Measurements from ENCODE around the gene CORO7.

CORO7 gene

DNA sequence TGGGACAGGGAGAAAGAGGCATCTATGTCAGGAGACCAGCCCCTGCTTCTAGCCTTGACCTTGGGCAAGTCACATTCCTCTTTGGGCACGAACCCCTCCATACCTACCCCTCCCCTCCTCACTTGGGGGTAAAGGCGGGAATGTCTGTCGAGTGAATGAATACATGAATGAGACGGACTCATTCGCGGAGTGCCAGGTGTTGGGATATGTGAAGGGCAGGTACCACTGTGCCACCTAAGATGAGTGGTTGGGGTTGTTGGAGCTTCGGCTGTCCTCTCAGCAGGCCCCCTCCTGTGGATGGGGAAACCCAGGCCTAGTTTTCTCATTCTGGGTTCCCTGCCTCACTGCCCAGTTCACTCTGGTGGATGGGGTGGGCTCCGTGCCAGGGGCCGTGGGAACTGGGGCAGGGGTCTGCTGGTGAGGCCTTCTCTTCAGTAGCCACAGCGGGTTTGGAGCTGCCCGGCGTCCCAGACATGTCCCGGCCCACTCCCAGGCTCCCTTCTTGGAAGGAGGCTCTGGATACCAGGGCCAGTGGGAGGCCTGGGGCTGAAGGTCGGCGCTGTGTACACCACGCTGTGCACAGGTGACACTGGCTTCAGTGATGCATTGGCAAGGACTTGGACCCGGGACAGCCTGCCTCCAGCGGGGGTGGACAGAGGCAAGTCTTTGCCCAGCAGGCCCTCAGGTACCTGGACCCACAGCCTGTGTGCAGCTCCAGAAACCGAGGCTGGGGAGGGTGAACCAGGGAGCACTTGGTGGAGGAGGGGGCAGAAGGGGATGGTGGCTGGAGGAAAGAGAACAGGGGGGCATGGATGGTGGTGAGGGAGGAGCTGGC, 94.9 kb downstream of the CORO7 start:
- no peak for DNase-seq (ENCODE audit: low spot score)

DNA sequence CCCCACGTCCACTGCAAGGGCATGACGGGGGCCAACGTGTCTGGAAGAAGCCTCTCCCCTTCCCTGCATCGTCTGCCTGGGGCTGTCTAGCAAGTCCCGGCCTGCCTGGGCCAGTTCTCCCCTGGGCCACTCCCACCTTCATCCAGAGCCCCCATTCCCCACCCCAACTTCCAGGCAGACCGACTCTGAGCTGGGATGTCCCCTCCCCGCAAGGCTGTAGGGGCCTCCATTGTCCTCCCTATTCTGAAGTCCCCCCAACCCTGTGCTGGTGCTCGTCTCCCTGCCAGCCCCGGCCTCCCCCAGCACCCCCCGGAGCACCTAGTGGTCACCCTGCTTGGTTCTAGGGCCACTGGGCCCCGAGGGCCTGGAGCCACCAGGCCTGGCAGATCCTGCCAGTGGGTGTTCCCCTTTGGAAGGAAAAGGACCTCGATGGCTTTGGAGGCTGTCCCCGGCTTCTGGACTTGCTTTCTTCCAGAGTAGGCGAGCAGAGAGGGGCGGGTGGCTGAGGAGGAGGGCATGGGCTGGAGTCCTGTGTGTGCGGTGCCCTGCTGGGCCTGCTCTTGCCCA, 95.7 kb downstream of the CORO7 start:
- no peak for DNase-seq (ENCODE audit: low spot score)

DNA sequence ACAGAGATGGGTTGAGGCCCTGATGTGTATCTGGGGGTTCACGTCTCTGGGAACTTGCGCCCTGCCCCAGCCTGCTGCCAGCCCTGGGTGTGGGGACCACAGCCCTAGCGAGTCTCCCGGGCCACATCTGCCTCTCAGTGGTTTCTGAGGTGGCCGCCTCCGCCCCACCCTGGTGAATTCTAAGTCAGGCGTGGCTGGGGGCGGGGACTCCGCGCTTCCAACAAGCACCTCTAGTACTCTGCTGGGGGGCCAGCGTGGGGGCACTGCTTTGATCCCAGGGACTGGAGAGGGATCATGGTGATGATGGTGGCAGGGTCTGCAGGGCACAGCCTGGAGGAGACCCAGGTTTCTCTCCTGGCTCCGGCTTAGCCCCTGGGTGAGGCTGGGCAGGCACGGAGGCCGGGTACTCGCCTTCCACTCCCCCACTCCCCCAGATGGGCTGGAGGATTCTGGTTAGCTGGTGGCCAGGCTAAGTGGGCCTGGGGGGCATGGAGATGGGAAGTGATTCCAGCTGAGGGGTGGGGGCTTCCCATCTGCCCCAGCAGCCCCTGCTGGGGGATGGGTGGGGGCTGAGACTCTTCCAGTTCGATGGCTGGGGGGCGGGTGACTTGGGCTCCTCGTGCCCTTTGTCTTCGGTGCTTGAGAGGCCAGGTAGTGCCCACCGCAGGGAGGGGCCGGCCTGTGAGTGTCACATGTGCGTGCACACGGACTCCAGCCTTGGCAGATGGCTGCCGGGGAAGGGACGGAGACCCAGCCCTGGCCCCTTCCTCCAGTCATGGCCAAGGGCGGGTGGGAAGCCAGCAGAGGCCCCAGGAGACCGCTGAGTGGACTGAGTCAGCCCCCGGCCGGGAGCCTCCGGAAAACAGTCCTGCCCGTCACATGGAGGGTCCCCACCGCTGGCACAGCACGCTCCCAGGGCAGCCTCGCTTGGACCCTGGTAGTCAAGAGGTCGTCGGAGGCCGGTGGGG, 96.7 kb downstream of the CORO7 start:
- peak; percentile 55 for DNase-seq (ENCODE audit: low spot score)

DNA sequence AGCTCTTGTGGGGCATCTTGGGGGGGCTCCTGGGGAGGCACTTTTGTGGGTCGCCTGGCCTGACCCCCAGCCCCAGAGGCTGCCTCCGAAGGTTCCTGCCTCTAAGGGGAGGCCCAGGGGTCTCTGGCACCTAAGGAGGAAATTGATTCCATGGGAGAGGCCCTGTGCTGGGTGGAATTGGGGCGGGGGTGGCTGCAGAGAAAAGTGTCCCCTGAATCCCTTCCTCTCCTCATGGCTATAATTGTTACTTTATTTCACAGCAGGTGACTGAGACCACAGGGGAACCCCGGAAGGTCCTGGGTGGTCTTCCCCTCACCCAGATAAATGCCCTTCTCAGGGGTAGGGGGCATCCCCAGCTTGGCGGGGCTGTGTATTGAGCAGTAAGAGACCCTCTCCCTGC, 97.4 kb downstream of the CORO7 start:
- no peak for DNase-seq (ENCODE audit: low spot score)

DNA sequence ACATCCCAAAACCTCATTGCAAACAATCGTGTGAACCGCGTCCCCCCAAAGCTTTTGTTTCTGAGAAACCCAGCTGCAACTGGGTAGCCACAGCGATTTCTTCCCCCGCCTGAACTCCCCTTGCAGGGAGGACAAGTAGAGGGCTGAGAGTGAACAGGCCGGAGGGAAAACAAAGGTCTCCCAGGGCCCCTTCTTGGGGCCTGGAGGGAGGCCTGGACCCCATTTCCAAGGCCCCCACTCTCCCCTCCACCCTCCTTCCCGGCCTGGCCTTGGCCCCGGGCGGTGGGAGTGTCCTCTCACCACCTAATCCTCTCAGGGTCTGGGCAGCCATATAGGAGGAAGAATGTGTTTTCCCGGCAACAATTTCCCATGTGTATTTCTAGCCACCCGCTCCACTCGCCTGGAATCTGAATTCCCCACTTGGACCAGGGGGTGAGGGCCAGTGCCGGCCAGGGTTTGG, 97.9 kb downstream of the CORO7 start:
- DNase-seq (ENCODE audit: low spot score) = no peak

DNA sequence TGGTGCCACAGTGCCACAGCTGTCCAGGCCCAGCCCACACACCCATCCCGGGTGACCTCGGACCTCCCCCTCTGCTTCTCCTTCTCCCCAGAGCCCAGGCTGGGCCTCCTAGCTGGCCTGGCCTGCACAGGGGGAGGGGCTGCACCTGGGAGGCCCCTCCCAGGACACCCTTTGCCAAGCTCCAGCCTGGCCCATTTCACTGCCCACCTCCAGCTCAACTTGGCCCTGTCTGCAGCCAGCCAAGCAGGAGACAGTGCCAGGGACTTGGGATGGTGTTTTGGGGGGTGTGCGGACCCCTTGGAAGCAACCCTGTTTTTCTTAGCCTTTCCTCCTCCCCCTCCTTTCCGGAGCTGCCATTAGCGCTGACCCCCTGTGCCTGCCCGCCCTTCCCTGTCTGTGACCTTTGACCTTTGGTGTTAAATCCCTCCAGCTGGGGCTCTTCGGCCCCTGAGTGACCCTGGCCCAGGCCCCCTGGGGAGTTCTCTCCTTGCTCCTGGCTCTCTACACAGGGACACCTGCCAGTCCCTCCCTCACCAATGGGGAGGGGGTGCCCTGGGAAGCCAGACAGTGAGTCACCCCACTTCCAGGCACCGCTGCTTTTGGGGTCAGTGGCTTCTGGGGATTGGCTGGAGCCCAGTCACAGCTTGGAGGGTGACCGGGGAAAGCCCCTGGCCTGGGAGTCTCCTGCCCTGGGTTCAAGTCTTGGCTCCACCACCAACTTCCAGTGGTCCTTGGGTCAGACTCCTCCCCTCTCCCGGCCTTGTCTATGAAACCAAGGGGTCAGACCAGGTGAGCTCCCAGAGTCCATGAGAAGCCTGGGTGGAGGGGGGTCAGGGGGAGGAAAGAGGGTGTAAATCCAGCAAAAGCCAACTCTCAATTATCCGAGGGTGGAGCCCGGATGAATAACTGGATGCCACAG, 98.6 kb downstream of the CORO7 start:
- no peak for DNase-seq (ENCODE audit: low spot score)

DNA sequence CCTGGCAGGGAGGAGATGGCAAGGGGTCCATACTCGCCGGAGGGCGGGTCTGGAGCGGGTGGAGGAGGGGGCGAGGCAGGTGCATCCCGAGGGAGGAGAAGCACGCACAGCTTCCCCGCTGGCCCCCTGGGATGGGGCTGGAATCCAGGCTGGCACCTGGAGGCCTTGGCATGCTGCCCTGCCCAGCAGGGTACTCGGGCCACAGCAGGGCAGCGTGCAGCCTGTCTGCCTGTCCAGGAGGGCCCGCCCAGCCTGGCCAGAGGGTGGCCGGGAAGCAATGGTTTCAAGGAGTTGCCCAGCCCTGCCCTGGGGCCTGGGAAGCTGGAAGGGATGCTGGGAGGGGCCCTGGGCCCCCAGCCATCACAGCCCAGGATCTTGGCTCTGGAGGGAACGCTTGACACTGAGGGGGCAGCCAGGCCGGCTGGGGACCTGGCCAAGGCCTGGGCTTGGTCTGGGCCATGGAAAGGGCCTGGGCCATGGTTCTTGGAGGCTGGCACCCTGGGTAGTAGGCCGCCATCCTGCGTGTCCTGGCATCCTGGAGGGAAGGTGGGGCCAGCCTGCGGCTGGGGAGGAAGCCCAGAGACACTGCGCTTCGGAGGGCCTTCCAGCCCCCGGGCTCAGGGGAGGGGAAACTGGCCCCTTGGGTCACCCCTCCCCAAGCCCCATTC, 99.4 kb downstream of the CORO7 start:
- no peak for DNase-seq (ENCODE audit: low spot score)

DNA sequence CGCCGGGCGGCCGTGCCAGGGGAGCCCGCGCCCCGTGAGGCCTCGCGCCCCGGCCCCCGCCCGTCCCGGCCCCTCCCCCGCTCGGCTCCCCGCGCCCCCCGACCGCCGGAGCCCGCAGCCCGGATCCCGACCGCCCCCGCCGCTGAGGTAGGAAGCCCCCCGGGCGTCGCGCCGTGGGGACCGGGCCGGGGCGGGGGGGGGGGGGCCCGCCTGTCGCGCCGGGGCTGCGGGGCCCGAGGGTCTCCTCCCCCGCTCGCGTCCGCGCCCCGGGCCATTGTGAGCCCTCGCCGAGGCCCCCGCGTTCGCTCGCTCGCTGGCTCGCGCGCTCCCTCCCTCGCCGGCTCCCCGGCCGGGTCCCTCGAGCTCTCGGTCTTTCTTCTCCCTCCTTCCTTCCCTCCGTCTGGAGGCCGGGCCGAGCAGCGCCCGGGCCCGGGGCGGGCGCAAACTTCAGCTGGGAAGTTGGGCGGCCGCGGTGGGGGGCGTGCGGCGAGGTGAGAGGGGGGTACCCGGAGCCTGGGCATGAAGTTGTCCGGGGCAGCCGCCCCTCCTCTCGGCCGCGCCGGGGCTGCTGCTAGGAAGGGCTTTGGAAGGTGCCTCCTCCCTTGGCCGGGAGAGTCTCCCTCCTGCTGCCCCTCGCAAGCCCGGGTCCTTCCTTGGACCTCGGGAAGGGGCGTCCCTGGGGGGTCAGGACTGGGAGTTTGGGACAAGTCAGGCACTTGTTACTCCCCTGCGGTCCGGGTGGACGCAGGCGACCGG, 100.1 kb downstream of the CORO7 start:
- DNase-seq (ENCODE audit: low spot score) = no peak

DNA sequence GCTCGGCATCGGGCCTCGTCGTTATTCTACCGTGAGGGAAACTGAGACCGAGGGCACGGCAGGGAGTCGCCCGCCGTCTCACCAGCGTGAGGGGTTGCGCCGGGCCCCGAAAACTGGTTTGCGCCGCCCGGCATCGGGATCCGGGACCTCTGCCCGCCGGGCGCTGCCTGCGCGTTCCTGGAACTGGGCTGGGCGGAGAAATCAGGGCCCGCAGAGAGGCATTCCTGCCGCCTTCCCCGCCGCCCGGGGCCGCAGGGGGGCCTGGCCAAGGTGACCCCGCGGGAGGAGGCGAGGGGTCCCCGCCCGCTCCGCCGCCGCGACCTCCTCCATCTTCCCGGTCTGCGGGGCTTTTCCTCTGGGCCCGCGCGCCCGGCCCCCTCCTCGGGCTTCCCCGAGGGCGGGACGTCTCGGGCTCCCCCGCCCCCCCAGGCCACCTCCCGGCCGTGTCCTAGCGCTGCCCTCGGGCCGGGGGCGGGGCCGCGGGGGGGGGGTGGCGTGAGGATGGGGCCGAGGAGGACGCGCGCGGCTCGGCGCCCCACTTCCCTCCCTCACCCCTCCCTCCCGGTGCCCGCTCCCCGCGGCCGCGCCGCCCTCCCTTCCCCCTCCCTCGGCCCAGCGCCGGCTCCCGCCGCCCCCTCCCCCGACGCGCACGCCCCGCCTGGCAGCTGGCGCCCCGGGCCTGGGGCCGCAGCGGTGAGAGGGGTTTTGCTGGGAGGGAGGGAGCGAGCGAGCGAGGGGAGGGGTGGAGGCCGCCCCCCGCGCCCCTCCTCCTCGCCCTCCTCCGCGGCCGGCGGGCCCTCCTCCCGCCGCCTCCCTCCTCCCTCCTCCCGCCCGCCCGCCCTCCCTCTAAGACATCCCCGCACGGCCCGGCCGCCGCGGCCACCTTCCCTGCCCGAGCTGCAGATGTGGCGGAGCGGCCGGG, 100.9 kb downstream of the CORO7 start, which contains the start of gene GLIS2:
Gene GLIS2, plus strand, starts transcription at position 882 of the 922 bp plus-strand sequence. CDS start 16,214 bp downstream, outside the sequence.
- DNase-seq (ENCODE audit: low spot score) = peak; percentile 11

DNA sequence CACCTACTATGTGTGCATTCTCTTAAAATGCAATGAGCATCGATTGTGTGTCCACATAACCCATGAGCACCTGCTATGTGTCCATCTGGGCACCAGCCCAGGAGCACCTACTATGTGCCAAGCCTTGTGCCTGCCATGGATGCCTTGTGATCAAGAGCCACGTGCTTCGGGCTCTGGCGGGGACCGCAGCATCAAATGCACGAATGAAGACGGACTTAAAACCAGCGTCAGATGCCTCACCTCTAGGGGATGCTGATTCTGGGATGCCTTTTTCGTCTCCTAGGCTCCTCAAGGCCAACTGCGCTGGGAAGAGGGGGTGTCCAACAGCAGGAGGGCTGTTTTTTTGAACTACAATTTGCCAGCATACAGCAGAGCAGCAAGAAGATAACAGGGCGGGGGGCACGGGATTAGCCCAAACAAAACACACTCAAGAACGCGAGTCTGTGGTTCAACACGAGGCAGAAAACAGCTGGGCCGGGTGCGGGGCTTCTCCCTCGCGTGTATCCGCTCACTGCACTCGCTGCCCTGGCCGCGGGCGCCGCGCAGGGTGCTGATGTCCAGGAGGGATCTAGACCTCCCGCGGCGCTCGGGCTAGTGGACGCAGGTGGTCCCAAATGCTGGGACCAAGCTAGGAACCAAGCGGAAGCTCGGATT, 101.7 kb downstream of the CORO7 start:
- peak; percentile 8 for DNase-seq (ENCODE audit: low spot score)

DNA sequence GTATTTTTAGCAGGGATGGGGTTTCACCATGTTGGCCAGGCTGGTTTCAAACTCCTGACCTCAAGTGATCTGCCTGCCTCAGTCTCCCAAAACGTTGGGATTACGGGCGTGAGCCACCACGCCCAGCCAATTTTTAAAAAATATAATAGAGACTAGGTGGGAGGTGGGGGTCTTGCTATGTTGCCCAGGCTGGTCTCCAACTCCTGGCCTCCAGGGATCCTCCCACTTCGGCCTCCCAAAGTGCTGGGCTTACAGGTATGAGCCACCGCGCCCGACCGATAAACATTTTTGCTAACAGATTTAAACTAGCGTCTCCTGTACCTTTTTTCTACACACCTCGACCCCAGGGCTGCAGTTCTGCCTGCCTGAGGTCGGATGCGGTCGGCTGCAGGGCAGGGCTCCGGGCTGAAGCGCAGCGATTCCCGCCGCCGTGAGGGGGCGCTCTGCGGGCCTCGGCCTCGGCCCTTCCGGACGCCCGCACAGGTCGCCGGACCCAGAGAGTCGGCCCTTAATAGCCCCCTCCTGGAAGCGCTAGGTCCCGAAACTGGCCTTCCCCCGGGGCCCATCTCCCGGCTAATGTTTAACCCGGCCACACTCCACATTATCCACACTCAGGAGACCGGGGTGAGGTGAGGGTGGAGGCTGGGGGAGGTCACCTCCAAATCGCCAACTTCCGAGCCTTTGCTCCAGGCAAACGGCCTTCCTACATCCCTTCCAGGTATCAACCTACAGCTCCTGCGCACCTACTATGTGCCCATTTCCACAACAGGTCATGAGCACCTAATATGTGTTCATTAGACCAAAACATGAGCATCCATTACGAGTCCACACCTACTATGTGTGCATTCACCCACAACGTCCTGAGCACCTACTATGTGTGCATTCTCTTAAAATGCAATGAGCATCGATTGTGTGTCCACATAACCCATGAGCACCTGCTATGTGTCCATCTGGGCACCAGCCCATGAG, 102.5 kb downstream of the CORO7 start:
- peak; percentile 4 for DNase-seq (ENCODE audit: low spot score)

DNA sequence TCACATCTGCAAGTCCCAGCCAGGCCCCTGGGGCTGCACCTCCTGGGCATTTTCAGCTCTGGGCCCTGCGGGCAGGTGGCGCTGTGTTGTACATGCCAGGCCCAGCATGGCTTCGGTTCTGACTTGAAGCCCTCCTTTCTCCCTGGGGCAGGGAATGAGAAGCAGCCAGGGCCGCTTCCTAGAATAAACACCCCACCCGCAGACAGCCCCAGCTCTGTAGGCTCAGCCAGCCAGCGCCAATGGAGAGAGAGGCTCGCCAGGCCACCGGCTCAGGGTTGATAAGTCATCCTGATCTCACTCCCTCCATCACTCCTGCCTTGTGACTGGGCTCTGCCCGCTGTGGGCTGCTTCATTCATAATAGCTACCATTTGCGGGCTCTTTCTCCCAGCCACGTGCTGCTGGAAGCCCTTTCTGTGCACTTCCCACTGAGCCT, 106.5 kb downstream of the CORO7 start:
- peak; percentile 57 for DNase-seq (ENCODE audit: low spot score)

DNA sequence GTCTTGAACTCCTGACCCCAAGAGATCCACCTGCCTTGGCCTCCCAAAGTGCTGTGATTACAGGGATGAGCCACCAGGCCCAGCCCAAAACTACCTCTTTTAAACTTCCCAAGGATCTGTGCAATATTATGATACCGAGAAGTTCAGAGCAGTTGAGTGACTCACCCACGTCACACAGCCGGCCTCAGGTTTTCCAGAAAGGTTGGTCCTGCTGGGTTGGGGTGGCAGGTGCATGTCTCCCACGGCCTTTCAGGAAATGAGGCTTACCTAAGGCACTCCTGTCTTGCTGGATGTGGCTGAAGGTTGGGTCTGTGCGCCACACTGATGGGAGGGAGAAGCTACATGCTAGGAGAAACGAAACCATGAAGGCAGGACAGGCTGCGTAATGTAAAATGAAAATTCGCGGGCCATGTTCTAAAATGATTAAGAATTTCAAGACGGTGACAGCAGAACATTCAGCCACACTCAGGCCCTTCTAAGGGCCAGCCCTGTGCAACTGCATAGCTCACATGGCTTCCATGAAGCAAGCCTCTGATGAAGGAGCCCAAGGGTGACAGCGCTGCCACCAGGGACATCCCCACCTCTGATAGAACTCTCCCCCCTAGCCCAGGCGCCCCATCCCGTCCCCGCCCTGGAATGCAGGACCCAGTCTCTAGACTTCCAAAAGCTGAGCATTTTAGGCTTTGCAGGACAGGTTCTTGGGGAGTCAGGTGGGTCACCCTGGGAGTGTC, 107.1 kb downstream of the CORO7 start:
- no peak for DNase-seq (ENCODE audit: low spot score)

DNA sequence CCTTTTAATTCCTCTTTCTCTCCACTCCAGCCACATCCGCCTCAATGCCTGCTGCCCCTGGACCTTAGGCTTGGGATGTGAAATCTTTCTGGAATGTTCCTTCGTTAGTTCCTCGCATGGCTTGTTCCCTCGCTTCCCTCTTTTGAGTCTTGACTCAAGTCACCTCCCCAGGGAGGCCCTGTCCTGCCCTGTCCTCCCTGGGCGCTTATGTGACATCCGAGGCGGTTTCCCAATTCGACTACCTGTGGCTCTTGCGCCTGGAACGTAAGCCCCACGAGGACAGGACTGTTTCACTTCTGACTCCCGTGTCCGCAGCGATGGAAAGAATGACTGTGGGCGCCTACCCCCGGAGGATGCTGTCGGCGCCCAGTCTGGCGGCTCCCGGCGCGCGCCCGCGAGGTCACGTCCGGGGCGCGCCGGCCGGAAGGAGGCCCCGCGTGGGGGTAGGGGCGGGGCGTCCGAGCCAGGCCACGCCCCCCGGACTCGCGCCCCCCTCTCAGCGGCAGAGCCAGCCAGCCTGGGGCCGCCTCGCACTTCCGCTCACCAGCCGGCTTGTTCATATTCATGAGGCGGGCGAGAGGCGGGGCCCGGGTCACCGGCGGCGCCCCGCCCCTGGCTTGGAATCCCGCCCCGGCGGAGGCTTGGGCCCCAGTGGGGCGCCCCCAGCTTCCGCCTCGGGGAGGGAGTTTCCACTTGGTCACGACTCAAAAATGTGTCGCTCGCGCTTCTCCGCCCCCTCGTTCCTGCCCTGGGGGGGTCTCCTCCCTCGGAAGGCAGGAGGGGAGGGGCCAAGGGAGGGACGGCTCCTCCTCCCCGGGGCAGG, 109.0 kb downstream of the CORO7 start:
- peak; percentile 96 for DNase-seq (ENCODE audit: low spot score)

DNA sequence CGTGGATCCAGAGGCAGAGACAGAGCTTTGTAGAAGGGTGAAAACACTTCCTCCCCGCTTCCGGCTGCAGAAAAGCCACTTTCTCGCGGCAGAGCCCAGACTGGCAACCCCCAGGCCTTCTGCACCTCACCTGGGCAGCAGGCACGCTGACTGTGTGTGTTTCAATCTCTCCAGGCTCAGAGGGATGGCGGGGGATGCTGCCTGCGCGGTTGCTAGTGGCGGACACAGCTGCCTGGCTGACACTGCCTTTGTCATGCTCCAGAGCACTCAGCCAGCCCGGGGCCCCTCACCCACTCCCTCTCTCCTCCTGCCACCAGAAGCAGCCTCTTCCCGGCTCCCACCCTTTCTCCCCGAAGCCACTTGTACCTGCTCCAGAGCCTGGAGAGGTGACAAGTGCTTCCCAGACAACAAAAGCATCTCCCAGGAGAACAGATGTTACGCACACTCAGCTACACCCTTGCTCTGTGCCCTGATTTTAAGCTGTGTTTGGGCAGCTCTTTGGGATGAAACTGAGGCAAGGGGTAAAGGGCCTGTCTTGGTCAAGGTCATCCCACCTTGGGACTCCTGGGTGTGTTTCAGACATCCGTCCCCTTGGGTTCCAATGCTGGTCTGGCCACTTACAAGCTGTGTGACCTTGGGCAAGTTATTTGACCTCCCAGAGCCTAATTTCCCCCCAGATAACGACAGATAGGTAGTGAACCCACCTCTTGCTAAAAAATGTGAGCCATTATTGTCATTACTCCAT, 109.8 kb downstream of the CORO7 start:
- peak; percentile 42 for DNase-seq (ENCODE audit: low spot score)

All from CD4-positive, alpha-beta T cell treated with Interleukin-2 at 100 ng/mL for 4 hours (primary cell).